GM18951 (cell line): ENCODE data around the gene METRN.

ENCODE experiments used
- POLR2A ChIP-seq: IDR thresholded peaks from 4 replicates; pipeline ENCODE4 v1.6.1; 2011; ENCODE audit warnings: mild to moderate bottlenecking; ENCODE audit not compliant: insufficient read length, insufficient read depth; ENCODE audit errors: extremely low read depth
- in situ Hi-C: fragments of 300-500 bp; cut with MboI; formaldehyde crosslinking; loops from one replicate; pipeline ENCODE4 v1.12.0; 2022; ENCODE audit warnings: low sequenced_read_pairs, mixed read lengths, inconsistent platforms; ENCODE audit not compliant: unreplicated experiment

The METRN gene

DNA sequence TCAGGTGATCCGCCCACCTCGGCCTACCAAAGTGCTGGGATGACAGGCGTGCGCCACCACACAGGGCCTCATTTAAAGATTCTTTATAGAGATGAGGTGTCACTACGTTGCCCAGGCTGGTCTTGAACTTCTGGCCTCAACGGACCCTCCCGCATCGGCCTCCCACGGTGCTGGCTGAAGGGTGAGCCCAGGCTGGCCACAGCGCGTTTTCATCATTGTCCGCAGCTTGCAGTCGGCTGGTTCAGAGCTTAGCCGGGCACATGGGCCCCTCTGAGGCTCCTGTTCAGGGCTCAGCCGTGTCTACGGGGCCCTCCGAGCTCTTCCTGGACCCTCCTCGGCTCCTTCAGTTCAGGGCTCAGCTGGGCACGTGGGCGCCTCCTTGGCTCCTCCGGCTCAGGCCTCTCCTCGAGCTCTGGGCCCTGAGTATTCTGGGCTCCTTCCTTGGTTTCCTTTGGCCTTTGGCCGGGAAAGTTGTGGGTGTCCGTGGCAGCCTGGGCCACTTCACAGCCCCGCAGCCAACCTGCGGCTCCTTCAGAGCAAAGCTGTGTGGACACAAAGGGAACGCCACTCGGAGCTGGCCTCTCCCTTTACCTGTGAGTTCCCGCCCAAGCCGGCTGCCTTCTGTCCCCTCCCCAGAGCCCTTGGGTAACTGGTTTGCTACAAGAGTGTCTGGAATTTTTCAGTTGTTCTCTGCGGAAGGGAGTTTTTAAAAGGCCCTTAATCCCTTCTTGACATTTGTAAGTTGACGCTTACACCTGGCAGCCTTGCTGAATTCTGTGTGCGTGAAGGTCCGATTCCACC lies 44.4 kb downstream of the METRN start:
- no peak for TF ChIP-seq POLR2A
- in situ Hi-C loops: no loop called here

DNA sequence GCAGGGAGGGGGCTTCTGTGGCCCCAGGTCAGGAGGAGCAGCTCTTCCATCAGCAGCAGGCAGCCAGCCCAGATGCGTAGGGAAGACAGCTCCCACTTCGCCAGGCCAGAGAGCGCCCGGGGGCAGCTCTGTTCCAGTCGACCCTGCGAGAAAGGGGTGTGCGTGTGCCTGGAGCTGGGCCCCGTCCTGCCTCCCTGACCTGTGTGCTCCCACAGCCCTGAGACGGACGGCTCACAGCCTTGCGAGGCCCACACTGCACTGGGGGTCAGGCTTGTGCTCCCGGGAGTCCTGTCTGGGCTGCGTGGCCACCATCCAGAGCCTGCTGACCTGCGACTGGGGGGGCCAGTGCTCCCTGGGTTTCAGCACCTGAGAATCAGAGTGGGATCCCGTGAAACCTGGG lies 45.1 kb downstream of the METRN start:
- in situ Hi-C loops: no loop called here
- TF ChIP-seq POLR2A: no peak

DNA sequence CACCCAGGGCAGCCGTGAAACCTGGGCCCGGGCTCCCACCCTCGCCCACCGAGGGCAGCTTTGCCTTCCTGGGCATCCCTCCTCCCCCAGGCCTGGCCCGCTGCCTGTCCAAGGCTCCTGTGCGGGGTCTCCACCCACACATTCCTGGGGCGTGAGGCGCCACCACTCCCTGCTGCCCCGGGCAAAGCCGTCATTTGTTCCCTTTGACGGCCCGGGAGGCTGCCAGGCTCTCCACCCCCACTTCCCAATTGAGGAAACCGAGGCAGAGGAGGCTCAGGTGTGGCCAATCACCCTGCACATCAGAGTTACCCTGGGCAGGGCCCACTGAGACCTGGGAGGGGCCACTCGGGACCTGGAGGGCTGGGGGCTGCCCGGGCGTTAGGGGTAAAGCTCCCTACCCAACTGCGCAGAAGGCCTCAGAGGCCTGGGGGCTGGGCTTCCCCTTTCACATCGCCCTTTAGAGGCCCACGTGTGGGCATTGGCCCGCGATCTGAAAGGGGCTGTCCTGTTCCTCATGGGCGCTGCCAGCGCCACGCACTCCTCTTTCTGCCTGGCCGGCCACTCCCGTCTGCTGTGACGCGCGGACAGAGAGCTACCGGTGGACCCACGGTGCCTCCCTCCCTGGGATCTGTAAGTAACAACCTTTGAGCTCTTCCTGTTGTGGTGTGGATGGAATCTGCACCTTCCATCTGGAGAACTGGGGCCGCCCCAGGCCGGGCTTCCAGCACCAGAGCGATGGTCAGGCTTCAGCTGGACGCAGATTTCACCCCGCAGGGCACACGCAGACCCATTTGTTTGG lies 45.8 kb downstream of the METRN start, which contains the start of gene MSLN:
Gene MSLN, plus strand, starts transcription at position 190 of the 799 bp plus-strand sequence. CDS start 1,947 bp downstream, outside the sequence.
- TF ChIP-seq POLR2A: no peak
- in situ Hi-C loops: no loop called here

DNA sequence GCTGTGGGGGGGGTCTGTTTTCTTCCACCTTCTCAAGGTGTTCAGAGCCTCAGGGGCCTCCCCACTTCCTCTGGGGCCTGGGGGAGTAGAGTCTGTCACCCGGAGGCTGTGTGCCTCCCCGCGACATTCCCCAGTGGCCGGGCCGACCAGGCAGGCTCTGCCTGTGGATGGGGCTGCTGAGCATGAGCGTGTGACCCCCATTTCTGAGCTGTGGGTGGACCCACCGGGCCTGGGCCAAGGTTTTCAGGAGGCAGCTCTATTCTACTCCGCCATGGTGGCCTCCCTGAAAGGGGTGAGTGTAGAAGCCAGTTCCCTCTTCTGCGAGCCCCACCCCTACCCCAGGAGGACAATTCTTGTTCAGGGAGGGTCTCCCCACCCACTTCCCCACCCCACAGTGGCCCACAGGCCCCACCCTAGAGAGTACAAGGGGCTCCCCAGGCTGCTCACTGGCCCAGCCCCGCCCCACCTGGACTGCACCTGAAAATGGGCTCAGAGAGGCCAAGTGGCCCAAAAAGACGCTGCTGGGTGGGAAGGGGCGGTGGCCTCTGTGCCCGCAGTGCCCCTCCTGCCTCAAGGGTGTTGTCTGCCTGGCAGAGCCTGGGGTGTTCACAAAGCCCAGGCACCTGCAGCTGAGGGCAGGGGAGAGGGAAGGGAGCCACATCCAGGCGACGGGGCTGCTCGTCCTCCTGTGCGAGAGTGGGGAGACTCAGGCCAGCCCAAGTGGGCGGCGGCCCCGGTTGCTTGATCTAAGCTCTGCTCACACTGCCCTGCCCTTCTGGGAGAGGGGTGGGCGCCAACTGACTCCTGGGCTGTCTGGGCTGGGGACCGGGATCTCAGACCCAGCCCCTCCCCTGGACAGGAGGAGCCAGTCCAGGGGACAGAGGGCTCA lies 47.0 kb downstream of the METRN start:
- TF ChIP-seq POLR2A: no peak
- in situ Hi-C loops: no loop called here

DNA sequence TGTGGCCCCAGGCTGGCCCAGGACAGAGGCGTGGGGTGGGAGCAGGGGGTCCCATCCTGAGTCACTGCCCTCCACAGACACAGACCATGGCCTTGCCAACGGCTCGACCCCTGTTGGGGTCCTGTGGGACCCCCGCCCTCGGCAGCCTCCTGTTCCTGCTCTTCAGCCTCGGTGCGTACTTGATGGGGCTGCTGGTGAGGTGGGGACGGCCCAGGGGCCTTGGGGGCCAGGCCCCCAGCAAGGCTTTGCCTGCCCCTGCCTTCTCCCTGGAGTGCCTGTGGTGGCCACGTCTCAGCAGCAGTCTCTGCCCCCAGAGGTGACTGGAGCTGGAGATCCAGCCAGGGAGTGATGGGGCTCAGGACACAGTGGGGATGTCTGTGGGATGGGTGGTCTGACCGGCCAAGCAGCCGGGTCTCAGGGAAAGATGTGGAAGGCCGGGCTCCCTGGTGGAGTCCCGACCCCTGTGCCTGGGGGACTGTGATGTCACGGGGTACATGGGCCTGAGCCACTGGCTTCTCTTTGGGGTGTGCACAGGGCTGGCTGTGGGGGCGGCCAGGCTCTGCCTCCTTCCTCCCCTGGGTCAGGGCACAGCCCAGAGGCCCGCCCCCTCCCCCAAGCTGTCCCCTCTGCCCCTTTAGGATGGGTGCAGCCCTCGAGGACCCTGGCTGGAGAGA lies 47.8 kb downstream of the METRN start:
- in situ Hi-C loops: no loop called here
- no peak for TF ChIP-seq POLR2A

DNA sequence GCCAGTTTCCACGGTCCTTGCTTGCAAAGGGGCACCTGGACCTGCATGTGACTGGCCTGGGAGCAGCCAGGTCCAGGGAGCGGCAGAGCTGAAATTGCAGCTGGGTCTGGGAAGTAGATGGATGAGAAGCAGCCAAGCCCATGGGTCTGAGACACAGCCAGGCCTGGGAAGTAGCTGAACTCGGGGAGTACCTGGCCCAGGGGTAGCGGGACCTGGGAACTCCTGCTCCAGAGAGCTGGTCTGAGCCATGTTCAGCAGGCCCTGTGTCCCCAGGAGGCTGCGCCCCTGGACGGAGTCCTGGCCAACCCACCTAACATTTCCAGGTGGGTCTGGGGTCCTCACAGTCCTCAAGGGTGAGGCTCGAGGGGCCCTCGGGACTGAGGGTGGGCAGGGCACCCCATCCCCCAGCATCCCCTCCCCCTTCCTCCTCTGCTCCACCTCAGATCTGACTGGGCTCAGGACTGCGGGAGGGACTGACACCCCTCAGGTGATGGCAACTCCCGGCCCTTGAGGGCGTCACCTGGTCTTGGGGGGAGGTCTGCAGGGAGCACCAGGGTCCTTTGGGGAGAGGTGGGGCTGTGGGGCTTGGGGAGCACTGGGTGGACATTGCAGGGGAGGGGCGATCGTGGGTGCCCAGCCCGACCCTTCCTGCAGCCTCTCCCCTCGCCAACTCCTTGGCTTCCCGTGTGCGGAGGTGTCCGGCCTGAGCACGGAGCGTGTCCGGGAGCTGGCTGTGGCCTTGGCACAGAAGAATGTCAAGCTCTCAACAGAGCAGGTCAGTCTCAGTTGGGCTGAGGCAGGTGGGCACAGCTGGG lies 48.7 kb downstream of the METRN start:
- TF ChIP-seq POLR2A: no peak
- in situ Hi-C loops: no loop called here

DNA sequence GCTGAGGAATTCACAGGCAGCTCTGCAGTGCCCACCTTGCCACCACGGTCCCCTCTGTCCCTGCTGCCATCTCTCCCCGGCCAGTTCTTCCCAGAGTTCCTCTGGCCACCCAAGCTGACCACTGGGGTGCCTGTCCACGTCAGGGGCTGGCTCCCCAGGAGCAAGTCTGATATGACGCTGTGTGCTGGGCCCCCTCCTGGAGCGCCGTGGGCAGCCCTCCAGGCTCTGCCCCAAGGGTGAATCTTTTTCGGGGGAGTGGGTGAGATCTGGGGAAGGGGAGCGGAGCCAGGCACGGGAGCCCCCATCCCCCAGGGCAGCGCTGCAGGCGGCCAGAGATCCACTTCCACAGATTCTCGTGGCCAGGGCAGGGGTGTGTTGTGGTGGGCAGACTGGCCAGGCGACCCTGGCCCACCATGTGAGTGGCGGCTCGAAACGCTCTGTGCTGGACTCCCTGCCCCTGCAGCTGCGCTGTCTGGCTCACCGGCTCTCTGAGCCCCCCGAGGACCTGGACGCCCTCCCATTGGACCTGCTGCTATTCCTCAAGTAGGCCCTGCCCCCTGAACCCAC lies 49.3 kb downstream of the METRN start:
- in situ Hi-C loops: no loop called here
- no peak for TF ChIP-seq POLR2A

DNA sequence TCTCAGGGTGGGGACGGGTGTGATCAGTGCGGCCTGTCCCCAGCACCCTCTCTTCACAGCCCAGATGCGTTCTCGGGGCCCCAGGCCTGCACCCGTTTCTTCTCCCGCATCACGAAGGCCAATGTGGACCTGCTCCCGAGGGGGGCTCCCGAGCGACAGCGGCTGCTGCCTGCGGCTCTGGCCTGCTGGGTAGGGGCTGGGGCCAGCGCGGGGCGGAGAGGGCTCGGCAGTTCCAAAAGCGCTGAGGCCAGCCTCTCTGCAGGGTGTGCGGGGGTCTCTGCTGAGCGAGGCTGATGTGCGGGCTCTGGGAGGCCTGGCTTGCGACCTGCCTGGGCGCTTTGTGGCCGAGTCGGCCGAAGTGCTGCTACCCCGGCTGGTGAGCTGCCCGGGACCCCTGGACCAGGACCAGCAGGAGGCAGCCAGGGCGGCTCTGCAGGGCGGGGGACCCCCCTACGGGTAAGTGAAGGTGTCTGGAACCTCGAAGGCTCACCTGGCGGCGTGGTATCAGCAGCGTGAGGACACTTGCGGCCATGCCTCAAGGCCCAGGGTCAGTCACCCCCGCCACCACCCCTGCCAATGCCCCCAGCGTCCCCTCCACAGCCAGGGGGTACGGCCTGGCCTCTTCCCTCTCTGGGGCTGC lies 50.0 kb downstream of the METRN start:
- in situ Hi-C loops: no loop called here
- no peak for TF ChIP-seq POLR2A

DNA sequence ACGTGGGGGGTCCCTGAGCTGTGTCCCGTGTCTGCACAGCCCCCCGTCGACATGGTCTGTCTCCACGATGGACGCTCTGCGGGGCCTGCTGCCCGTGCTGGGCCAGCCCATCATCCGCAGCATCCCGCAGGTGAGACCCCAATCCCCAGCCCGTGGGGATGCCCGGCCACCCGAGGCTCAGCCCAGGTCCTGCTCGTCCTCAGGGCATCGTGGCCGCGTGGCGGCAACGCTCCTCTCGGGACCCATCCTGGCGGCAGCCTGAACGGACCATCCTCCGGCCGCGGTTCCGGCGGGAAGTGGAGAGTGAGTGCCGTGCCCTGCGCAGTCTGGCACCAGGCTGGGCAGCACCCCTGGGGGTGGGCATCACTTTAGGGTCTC lies 50.6 kb downstream of the METRN start:
- in situ Hi-C loops: no loop called here

DNA sequence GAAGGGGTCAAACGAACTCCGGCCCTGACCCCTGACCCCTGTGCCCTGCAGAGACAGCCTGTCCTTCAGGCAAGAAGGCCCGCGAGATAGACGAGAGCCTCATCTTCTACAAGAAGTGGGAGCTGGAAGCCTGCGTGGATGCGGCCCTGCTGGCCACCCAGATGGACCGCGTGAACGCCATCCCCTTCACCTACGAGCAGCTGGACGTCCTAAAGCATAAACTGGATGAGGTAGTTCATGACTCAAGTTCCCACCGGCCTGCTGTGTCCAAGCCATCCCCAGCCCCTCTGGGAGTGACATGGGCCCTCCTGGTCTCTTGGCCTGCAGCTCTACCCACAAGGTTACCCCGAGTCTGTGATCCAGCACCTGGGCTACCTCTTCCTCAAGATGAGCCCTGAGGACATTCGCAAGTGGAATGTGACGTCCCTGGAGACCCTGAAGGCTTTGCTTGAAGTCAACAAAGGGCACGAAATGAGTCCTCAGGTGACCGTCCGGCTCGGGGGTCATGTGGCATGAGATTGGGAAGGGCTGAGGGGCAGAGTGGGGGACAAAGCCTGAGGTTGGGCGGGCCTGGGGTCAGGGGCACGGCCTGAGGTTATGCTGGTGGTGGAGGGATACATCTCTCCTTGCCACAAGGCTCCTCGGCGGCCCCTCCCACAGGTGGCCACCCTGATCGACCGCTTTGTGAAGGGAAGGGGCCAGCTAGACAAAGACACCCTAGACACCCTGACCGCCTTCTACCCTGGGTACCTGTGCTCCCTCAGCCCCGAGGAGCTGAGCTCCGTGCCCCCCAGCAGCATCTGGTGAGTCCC lies 51.3 kb downstream of the METRN start:
- TF ChIP-seq POLR2A: no peak
- in situ Hi-C loops: no loop called here

More for the DNA sequence above, 50.6 kb downstream of the METRN start:
- no peak for TF ChIP-seq POLR2A
